ENCODE data around the gene TNS1.

- TF ChIP-seq CTCF (IDR thresholded peaks at IDR 0.05), result no peak
- TF ChIP-seq POLR2A (IDR thresholded peaks at IDR 0.05), result no peak
These were observed 30.4 kb upstream of the TNS1 start for GRCh38 chr2:218033208-218033589.
